Right hindlimb (tissue), 1 donor: ENCODE results near the gene CUX1.
"Not testable (repeated sequence)": the region's sequence is repeated elsewhere in the genome, so short reads cannot be mapped to it uniquely, and the experiment has no call there.

Experiments used
- DNase-seq: peaks from one replicate; pipeline ENCODE4 v3.0.0-alpha.2; 2018

CUX1 gene

GRCh38 chr7:101989101-101989500, 171.7 kb downstream of the CUX1 start:
- DNase-seq = no peak

DNA sequence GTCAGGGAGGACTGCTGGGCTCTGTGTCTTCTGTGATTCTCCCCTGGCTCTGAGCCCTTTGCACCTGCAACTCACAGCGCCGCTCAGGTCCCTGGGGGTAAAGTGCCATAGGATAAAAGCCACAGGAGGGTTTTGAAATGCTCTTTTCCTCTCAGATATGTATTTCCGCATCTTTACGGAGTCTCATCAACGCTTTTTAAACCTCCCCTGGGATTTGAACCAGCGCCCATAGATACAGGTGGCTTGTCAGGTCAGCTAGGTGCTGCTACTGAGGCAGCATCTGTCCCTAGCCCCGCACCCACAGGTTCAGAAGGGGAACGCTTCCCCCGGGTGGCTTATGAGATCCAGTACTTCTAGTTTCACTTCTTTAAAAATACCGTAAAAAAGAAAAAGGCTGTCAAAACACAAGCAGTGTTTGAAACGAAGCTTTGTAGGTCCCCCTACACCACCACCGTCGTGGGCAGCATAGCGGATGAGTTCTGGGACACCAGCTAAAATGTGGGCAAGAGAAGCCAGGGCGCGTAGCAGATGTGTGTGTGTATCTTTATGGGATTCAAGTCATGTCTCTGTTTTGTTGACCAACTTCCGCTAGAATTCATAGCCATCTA, 173.5 kb downstream of the CUX1 start:
- DNase-seq = no peak

DNA sequence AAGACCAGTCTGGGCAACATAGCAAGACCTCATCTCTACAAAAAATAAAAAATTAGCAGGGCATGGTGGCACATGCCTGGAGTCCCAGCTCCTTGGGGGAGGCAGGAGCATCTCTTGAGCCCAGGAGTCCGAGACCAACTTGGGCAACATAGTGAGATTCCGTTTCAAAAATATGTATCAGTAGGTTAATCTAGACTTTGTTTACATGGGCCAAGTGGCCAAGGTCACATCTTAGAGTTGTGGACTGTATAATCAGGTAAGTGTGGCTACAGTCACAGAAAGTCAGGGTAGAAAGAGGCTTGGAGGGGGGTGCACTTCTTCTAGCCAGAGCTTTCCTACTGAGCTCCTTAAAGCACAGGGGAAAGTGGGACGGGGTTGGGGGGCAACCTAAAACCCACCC, 174.4 kb downstream of the CUX1 start:
- DNase-seq = no peak

DNA sequence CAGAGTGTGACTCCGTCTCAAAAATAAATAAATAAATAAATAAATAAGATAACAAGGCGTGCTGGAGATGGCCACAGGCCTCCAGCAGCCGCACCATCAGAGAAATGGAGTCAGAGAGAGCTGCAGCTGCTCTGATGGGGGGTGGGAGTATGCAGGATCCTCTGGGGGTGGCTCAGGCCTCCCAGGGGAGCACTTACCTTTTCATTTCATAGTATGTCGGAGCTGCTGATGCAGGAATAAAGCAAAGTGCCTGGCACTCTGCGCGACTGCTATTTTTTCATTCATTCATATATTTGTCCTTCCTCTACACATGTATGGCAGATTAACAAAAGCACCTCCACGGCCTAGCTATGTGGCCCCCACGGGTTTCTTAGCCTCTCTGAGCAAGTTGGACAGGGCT, 175.9 kb downstream of the CUX1 start:
- no peak for DNase-seq

DNA sequence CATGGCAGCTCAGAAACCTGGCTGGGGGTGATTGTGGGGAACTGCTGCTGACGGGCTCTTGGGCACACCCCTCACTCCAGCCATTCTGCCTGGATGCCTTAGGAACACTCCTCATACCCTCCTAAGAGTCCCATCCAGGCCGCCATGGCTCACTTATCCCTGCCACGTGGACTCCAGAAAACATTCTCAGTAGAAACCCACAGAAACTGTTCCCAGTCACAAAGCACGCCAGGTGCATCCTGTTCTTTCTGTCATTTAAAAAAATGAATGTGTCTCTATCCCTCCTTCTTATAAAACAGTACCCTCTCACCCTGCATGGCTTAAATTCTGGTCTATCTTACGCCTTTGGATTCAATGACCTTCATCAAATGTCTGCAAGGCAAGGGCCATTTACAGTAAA, 177.7 kb downstream of the CUX1 start:
- DNase-seq = no peak

- no peak for DNase-seq
Observed at GRCh38 chr7:101996131-101996691, 178.8 kb downstream of the CUX1 start.

DNA sequence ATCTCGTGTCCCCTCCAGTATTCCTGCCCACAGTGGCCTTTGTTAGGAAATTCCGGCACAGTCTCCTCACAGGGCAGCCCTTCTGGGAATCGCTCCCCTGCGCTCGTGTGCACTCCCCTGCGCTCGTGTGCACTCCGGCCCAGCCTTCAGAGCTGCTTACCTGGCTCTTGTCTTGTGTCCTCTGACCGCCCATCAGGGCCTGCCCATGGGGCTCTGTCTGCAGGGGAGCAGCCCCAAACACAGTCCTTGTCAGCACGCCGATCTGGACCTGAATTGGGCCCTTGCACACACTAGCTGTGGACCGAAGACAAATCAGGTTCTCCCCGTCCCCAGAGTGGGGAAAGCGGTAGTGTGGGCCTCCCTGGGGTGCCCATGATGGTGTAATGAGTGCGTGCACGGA, 179.4 kb downstream of the CUX1 start:
- no peak for DNase-seq

DNA sequence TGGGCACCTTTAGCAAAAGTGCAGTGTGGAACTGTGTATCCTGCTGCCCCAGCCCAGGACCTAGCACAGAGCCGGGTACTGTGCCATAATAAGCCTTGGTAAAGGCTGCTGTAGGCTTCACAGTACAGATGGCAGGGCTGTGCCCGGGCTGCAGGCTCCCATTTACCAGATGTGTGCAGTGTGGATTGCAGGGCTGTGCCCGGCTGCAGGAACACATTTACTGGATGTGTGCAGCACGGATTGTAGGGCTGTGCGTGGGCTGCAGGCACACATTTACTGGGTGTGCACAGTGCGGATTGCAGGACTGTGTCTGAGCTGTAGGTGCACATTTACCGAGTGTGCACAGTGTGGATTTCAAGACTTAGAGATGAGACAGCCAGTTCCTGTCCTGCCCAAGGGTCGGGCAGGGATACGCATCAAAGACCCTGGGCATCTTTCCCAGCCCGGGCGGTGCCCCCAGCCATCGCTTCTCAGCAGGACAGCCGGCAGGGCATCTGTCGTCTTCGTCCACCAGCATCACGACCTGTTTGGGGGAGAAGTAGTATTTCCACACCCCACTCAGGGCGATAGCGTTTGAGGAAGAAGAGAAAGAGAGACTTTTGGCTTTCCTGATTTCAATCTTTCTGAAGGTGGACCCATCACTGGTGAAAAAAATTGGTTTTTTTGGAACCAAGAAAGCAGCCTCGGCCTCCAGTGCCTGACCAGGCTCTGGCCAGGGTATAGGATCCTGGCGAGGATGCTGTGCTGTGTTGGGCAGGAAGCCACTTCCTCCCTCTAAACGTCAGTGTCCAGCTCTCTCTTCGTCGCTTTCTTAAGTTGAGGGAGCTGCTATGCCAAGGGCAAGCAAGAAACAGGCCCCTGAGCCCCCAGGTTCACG, 180.8 kb downstream of the CUX1 start:
- no peak for DNase-seq

DNA sequence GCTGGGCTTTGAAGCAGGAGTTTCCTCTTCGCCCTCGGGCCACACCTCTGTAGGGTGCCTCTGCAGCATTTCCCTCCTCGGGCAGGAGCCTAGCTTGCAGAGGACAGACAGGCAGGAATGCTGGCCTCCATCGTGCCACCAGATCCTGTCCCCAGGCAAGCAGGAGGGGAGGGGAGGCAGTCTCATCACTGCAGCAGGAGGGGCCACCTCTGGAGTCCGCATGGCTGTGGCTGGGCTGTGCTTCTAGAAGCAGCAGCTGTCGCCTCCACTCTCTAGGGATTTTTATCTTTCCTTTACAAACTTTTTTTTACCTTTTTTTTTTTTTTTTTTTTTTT, 181.4 kb downstream of the CUX1 start:
- peak; percentile 37 for DNase-seq

DNA sequence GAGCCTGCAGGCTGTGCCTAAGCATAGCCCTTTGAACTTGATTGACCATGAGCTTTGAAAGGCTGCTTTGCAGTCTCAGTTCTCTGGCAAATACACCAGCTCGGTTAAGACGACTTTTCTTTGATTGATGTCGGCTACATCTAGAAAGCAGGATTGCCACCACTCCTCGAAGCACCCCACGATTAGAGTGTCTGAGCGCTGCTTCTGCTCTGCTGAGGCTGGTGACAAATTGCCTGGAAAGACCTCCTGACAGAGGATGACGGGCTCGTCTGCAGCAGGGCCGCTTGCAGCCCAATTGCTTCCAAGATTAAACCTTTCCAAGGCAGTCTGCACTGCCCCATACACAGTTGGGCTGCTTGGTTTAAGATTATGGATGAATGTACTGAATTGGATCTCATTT, 182.0 kb downstream of the CUX1 start:
- DNase-seq = no peak

- no peak for DNase-seq
Observed at GRCh38 chr7:102000123-102000522, 182.7 kb downstream of the CUX1 start.

DNA sequence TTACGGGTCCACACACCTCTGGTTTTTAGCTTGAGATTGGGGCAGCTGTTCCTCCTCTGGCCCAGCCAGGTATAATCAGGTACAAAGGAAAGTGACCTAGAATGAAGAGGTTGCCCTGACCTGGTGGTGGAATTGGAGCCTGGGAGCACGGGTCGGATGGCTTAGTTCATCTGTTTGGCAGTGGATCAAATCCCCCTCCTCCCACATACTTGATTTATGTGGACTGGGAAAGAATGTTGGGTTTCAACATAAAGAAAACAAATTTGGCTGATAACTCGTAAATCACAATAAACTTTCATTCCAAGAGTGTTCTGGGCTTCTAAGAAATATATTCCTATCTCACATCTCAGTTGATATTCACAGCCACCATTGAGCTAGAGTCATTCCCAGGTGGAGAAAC, 186.8 kb downstream of the CUX1 start:
- no peak for DNase-seq

DNA sequence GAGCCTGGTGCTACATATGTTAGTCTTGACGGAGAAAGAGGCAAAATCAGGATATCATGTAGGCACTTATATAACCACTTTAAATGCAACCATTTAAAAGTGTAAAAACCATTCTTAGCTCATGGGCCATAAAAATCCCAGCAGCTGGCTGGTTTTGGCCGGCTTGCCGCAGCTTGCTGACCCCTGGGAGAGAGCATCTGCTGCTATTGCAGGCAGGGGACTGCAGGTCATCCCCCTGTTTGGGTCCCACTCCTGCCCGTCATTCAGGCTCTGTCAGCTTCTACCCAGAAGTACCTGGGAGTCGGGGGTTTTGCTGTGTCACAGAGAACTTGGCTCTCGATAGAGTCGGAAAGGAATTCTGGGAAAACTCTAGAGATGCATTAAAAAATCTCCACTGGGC, 187.4 kb downstream of the CUX1 start:
- no peak for DNase-seq

DNA sequence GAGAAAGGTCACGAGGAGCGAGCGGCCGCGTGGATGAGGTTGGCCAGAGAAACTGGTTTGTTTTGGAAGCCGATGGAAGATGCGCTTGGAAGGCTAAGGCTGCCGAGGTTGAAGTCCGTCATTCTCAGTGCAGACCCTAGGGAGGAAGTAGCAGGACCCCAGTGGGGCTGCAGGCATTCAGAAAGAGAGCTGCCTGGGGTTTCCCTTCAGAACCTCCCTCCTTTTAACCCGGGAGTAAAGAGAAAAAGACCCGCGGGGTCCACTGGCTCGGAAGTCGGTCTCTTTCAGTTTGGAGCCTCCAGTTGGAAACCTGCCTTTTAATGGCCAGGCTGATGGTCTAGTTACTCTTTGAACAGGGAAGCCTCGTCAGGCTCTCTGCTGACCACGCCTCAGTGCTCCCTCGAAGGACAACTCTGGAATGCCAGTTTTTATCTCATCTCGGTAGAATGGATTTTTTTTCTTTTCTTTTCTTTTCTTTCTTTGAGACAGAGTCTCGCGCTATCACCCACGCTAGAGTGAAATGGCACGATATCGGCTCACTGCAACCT, 188.6 kb downstream of the CUX1 start:
- no peak for DNase-seq

DNA sequence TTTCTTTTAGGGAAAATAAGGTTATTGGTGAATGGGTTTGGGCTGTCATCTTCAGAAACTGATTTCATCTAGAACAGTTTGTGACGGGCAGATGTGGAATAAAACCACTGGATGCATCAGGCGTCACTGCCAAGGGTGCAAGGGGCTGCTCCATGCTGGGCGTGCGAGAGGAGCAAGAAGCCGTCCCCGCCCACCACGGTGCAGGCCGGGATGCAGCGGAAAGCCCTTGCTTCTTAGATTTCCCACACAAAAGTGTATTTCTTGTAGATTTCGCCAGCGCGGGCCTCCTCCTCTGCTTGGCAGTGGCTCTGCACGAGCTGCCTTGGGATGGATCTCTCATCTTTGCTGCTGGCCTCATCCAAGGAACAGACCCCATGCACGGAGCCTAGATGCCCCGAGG, 189.3 kb downstream of the CUX1 start:
- no peak for DNase-seq

GRCh38 chr7:102008535-102009262, 191.3 kb downstream of the CUX1 start:
- no peak for DNase-seq

GRCh38 chr7:102009628-102010027, 192.2 kb downstream of the CUX1 start:
- no peak for DNase-seq

DNA sequence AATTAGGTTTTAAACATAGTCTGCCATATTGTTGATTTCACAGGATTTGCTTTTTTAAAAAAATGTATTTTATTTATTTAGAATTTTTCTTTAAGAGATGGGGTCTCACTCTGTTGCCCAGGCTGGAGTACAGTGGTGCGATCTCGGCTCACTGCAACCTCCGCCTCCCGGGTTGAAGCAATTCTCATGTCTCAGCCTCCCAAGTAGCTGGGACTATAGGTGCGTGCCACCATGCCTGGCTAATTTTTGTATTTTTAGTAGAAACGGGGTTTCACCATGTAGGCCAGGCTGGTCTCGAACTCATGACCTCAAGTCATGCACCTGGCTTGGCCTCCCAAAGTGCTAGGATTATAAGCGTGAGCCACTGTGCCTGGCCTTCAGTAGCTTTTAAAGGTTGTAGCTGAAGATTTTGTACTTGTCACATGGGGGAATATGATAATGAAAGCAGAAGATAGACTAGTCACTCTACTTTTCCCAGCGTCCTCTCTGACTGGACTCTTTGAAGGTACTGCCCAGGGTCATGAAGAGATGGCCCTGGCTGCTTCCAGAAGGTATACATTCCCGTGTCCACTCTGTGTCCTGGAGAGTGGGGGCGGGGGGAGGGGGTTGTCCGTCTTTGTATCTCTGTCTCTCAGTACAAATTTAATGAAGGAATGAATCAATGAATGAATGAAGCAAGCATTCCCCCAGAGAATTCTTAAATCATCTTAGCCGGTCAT, 194.8 kb downstream of the CUX1 start:
- DNase-seq = not testable (repeated sequence)

DNA sequence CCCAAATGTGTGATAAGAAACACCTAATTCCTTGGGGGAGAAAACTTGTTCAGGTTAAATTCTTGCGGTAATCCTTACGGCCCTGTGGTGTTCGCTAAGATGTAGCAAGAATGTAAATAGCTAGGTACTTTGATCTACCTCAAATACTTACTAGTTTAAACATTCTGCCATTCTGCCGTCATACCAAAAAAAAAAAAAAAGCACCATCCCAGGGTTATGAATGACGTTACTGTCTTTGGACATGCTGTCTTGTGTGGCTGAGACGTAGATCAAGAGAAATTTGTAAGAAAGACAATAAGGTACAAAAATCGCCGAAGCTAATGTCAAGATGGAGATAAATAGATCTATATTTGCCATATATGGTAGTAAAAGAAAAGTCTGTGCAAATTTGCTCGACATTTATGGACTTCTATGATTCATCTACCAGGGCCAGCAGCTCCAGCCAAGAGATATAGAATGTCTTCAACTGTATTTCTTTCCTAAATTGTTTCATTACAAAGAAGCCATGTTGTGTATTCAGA, 195.6 kb downstream of the CUX1 start:
- DNase-seq = no peak

- no peak for DNase-seq
Observed at GRCh38 chr7:102018876-102019275, 201.4 kb downstream of the CUX1 start.

DNA sequence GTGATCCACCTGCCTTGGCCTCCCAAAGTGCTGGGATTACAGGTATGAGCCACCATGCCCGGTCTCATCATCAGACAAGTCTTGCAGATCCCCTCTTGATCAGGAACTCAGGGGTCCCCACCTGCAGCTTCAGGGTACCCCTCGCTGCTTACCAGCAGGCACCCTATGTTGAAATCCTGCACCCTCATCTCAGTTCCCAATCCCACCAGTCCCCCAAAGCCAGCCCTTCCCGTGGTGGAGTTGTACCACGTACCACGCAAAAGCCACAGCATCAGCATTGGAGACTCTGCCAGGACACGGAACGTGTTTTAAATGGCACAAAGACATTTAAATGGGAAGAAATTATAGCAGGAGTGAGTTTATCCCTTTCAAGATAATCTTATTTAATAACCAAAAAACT, 202.0 kb downstream of the CUX1 start:
- DNase-seq = no peak

DNA sequence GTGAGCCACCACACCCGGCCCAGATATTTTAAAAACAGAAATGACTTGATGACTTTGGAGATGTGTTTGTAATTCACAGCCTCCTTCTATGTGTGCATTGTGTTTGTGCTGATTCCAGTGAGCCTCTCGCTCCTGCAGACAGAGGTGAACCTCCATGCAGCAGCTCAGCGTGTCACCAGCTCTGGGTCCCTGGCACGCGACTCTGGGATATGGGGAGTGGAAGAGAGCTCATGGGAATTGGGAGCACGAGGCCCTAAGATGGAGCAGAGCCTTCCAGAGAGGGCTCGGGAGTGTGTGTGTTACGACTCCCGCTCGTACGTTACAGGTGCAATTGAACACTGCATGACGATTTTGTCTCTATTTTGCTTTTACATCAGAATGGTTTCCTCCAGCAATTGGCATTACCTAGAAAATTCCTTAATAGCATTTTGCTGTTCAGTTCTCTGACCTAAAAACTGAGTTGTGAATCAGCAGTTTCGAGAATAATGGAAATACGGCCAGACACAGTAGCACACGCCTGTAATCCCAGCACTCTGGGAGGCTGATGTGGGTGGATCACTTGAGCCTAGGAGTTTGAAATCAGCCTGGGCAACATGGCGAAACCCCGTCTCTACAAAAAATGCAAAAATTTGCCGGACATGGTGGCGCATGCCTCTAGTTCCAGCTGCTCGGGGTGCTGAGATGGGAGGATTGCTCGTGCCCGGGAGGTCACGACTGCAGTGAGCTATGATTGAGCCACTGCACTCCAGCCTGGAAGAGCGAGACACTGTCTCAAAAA, 204.6 kb downstream of the CUX1 start:
- no peak for DNase-seq
